ENCODE measurements around the gene SMYD3.

- TF ChIP-seq CTCF (IDR thresholded peaks at IDR 0.05): no peak
- no peak for TF ChIP-seq POLR2A (IDR thresholded peaks at IDR 0.05)
Measured at GRCh38 chr1:245960171-245960570, 546.9 kb downstream of the SMYD3 start.
